Mammary epithelial cell (primary cell): Measurements from ENCODE around the gene FKRP.

Experiments
- EZH2 ChIP-seq: IDR thresholded peaks from 2 replicates; pipeline ENCODE4 v1.6.1; 2012; ENCODE audit warnings: low read length, inconsistent platforms, borderline replicate concordance
- TF ChIP-seq, protein P1 (sequence below), 2 donors: IDR thresholded peaks in 1 of 2; conservative IDR thresholded peaks in 1 of 2; 2 replicates each; pipeline ENCODE4 v1.5.1; 2011 to 2012; ENCODE audit warnings: inconsistent platforms in 2 of 2, low read length in 2 of 2, mild to moderate bottlenecking in 2 of 2, control low read depth in 1 of 2, low read depth in 1 of 2; ENCODE audit not compliant: insufficient read depth in 1 of 2; ENCODE audit errors: extremely low read depth in 1 of 2

GRCh38 chr19:46725859-46726393 is 19.9 kb upstream of the FKRP start:
- TF ChIP-seq, protein P1, sequence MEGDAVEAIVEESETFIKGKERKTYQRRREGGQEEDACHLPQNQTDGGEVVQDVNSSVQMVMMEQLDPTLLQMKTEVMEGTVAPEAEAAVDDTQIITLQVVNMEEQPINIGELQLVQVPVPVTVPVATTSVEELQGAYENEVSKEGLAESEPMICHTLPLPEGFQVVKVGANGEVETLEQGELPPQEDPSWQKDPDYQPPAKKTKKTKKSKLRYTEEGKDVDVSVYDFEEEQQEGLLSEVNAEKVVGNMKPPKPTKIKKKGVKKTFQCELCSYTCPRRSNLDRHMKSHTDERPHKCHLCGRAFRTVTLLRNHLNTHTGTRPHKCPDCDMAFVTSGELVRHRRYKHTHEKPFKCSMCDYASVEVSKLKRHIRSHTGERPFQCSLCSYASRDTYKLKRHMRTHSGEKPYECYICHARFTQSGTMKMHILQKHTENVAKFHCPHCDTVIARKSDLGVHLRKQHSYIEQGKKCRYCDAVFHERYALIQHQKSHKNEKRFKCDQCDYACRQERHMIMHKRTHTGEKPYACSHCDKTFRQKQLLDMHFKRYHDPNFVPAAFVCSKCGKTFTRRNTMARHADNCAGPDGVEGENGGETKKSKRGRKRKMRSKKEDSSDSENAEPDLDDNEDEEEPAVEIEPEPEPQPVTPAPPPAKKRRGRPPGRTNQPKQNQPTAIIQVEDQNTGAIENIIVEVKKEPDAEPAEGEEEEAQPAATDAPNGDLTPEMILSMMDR (conservative IDR thresholded peaks at IDR 0.05 in 1 of 2, IDR thresholded peaks at IDR 0.05 in 1 of 2; ENCODE audit: extremely low read depth in 1 of 2, insufficient read depth in 1 of 2, low read depth in 1 of 2, low read length in 2 of 2), result no peak
- TF ChIP-seq EZH2, result no peak
